Ovary (tissue), 3 donors: ENCODE results near the gene CFAP300.

Experiments used
- CTCF ChIP-seq, 3 donors: fragments of 450-650 bp in 2 of 3; fragments of 200-600 bp in 1 of 3; IDR thresholded peaks; one replicate each; pipeline versions ENCODE4 v1.5.1 to v1.8.0; 2016 to 2022; ENCODE audit warnings: antibody characterized with exemption in 3 of 3, mild to moderate bottlenecking in 1 of 3
- POLR2A ChIP-seq: fragments of 450-650 bp; IDR thresholded peaks from one replicate; pipeline ENCODE4 v1.6.1; 2017; ENCODE audit warnings: antibody characterized with exemption, mild to moderate bottlenecking, moderate library complexity
- donor health status: DM: no; HTN: no; CAD: no.

GRCh38 chr11:102116453-102117205, 69.4 kb downstream of the CFAP300 start:
- TF ChIP-seq POLR2A (no peak), CTCF (IDR thresholded peaks at IDR 0.05) (no peak)
